PC-9 (cell line): ENCODE measurements around the gene TAPBPL.

ENCODE experiments used
- EZH2 ChIP-seq: fragments of 200-600 bp; sonication (generic); IDR thresholded peaks from 2 replicates; pipeline ENCODE4 v1.8.0; 2017; ENCODE audit warnings: antibody characterized with exemption, low read depth
- TF ChIP-seq, protein P1 (sequence below): fragments of 200-600 bp; sonication (generic); conservative IDR thresholded peaks from 2 replicates; pipeline ENCODE4 v1.6.1; 2017; ENCODE audit warnings: mixed run types, antibody characterized with exemption, mild to moderate bottlenecking, moderate library complexity

DNA sequence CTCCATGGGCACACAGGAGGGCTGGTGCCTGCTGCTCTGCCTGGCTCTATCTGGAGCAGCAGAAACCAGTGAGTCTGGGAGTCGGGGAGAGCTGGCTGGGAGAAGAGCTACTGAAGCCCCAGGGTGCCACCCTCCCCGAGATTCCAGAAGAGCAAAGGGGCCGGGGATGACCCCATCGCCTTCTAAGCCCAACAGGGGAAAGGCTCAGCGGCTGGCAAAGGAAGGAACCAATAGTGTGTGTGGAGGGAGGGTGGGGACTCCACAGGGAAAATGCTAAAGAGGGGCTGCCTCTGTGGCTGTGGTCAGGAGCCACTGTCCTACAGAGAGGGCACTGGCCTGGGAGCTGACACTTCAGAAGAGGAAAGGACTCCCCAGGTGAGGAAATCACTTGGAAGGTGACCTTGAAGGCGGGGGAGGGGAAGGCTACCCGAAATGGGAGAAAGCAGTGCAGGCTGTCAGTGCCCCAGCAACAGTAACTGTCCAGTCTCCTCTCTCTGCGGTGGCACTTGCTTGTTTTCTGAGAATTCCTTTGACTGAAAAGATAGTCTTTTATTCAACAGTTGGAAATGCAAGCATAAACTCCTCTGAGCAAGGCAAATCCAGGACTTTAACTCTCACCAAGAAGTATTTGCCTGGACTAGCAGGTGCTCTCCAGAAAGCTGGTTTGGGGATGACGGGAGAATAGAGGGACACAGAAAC lies 552 bp downstream of the TAPBPL start:
- TF ChIP-seq, protein P1, sequence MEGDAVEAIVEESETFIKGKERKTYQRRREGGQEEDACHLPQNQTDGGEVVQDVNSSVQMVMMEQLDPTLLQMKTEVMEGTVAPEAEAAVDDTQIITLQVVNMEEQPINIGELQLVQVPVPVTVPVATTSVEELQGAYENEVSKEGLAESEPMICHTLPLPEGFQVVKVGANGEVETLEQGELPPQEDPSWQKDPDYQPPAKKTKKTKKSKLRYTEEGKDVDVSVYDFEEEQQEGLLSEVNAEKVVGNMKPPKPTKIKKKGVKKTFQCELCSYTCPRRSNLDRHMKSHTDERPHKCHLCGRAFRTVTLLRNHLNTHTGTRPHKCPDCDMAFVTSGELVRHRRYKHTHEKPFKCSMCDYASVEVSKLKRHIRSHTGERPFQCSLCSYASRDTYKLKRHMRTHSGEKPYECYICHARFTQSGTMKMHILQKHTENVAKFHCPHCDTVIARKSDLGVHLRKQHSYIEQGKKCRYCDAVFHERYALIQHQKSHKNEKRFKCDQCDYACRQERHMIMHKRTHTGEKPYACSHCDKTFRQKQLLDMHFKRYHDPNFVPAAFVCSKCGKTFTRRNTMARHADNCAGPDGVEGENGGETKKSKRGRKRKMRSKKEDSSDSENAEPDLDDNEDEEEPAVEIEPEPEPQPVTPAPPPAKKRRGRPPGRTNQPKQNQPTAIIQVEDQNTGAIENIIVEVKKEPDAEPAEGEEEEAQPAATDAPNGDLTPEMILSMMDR: no peak
- TF ChIP-seq EZH2: no peak
